HG03045 (cell line): ENCODE measurements around the gene PCBP4.

Experiments used
- ATAC-seq: cut with Tn5 transposase; IDR thresholded peaks from one replicate; pipeline ENCODE4 v1.9.1; 2021; ENCODE audit warnings: mild to moderate bottlenecking, moderate library complexity; ENCODE audit not compliant: unreplicated experiment

PCBP4 gene

DNA sequence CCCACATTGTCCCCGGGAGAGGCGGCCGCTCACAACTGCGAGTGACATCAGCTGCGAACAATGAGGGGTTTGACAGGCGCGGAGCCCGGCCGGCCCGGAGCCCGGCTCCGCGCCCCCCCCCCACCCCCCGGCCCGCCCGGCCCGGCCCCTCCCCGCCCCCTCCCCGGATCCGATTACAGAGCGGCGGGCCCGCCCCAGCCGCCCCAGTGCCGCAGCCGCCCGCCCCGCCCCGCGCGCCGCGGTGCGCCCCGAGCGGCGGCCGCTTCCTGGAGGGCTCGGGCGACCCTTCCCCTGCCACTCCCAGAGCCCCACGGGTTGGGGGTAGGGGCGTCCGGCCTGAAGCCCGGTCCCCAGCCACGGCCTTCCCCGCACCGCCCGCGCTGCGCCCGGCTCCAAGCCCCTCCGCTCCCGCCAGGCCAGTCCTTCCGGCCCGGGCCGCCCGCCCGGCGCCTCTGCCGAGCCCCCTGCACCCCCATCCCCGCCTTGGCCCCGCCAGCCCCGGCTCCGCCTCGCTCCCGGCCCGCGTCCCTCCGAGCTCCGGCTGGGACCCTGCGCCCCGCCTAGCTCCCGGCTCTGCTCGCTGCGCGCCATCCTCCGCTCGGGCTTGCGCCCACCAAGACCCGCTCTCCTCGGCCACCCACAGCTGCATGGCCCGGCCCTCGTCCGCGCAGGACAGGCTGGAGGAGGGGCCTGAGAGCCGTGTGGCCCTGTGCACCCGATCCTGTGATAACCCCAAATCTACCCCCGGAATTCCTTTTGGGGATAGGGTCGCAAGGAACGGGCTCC is at the start of gene PCBP4:
TSS of gene PCBP4 (minus strand) at position 71 of the 786 bp plus-strand sequence. CDS start 6,214 bp downstream, outside the sequence.
- no peak for ATAC-seq

DNA sequence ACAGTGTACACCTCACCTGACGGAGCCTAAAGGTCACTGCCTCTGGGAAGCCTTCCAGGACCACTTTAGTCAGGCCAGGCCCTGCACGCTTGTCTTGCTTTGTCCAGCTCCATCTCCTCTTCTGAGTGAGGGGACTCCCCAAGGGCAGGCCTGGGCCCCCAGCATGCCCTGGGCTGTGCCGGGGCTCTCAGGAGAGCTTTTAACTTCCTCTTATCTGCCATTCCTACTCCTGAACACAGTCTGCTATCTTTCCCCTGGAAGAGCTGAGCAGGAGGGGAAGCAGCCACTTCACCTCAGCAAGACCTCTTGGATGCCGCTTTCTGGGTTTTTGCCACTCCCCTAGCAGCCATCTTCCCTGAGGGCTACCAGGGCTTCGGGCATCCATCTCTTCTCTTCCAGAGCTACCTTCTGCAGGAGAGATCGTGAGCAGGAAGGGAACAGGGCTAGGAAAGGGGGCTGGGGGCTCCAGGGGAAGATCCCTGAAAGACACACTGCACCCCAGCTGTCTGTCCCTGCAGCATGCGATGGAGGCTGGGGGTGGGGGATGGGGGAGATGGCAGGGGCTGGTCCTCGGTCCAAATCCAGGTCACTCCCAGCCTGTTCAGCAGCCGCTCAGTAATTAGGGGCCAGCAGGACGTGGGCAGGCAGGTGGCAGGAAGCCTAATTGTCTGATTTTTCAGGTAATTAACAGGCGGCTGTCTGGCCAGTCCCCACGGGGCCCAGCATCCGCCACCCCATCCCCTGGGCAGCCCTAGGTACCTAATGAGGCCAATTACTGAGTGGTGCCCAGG is 48.4 kb upstream of the PCBP4 start:
- no peak for ATAC-seq

DNA sequence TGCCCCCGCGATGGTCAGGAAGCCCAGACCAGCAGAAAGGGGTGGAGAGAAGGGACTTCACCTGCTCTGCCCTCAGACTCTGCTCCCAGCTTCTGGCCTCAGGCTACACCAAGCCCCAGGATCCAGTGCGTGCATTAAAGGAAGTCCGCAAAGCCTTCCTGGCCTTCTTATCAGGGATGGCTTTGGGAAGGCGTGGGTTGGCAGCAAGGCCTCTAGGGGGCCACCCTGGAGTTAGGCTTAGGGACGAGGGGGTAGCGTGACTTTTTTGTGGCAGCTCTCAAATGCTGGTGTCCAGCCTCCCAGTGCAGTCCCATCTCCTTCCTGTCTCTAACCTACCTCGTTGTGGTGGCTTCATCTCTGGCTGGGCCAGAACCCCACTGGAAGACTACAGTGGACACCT is 47.4 kb upstream of the PCBP4 start:
- no peak for ATAC-seq

DNA sequence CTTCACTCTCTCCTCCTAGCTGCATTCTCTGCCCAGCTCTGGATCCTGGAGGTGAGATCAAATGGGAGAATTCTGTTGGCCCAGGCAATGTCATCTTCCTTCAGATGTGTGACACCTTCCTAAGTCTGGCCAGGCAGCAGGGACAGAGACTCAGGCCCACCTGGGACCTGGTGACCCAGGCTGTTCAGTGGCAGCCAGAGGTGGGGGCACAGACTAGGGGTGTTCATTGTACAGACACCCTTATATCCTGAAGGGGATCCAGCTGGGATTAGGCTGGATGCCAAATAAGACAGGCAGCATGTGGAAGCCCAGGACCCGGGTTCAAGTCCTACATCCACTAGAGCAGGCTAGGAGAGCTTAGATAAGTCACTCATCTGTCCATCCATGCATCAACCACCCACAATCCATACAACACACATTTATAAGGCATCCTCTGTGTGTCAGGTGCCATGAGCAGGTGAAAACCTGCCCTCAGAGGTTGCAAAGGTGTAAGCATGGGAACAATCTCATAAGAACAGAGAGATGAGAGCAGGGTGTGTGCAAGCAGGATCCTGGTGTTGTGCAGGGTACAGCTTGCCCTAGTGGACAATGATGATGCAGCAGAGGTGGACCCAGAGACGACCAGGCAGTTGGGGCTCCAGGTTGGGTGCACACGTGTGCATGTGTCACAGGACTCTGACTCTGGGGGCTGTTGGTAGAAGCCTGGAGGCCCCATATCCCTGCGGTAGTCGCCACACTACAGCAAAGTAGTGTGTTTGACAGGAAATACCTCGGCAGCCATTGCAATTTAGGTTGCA is 46.7 kb upstream of the PCBP4 start:
- ATAC-seq = no peak

DNA sequence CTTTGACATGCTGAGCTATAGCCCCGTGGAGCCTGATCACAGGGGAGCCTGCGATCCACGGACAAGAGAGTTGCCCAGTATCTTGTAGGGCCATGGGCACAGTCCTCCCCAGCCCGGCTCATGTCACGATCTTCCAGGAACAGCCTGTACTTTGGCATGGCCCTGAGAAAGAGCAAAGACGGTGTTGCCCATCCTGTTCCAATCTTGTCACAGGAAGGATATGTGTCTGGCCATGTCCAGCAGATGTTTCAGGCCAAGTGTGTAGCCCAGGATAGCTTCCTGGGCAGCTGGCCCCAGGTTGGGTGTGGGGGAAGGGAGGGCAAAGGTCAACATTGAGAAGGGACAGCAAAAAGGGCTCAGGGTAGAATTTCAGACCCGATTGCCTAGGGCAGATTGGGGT is 45.4 kb upstream of the PCBP4 start:
- ATAC-seq = no peak

DNA sequence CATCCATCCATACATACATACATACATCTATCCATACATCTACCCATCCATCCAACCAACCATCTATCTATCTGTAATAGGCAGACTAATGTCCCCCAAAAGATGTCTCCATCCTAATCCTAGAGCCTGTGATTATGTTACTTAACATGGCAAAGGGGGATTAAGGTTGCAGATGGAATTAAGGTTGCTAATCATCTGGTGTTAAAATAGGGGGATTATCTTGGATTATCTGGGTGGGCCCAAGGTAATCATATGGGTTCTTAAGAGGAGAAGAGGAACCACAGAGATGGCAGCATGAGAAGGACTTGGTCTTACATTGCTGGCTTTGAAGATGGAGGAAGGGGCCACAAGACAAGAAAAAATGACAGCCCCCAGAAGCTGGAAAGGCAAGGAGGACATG is 43.2 kb upstream of the PCBP4 start:
- ATAC-seq = no peak

DNA sequence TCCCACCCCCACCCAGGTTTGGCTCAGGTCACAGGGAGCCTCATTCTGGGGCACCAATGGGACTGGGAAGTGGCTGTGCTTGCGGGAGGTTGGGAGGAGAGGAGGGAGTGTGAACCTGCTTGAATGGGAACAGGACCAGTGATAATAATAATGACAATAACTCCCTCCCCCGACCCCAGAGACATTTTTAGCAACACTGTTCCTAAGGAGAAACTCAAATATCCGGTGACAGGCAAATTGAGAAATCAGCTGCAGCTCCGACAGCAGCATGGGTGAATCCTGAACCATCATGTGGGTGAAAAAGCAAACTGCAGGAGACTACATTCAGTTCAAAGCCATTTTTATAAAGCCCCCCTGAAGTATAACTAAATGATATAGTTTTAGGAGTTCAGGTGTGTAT is 40.0 kb upstream of the PCBP4 start:
- ATAC-seq = no peak

DNA sequence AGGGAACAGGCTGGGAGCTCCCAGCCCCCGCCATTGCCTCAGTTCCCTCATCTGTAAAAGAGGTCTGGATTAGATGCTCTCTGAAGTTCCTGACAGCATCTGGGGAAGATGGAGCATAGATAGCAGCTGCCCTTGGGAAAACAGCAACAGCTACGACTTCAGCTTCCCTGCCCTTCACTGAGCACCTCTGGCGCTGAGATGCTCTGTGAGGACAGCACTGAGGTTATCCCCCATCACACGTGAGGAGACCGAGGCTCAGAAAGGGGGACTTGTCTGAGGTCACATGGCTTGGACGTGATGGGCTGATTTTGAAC is 39.5 kb upstream of the PCBP4 start:
- ATAC-seq = no peak

DNA sequence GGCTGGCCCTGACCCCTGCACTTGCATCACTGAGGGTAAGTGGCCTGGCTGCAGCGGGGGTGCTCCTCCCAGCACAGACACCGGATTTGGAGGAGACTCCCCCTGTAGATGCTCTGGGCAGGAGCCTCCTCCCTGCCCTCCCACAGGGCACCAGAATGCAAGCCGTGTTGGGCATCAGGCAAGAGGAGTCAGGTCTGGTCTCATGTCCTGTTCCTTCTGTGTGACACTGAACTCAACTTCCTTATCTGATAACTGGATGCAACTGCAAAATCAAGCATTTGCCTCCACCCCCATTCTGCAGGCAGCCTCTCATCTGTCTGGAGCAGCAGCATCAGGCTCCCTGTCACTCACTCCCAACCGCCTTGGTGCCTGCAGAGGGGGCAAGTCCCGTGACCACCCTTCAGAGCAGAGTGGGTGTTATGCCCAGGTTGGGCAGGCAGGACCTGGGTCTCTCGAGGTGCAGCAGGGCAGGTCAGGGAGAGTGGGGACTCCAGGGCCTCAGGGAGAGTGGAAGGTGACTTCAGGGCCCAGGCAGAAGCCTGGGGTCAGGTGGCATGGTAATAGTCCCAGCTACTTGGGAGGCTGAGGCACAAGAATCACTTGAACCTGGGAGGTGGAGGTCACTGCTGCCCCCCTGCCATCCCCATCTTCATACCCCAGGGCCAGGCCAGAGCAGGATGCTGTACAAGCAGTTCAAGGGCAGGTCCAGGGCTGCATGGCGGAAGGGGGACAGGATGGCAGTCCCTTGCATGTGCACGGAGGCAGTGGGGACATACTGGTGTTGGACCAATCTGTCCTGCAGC is 39.0 kb upstream of the PCBP4 start:
- no peak for ATAC-seq

DNA sequence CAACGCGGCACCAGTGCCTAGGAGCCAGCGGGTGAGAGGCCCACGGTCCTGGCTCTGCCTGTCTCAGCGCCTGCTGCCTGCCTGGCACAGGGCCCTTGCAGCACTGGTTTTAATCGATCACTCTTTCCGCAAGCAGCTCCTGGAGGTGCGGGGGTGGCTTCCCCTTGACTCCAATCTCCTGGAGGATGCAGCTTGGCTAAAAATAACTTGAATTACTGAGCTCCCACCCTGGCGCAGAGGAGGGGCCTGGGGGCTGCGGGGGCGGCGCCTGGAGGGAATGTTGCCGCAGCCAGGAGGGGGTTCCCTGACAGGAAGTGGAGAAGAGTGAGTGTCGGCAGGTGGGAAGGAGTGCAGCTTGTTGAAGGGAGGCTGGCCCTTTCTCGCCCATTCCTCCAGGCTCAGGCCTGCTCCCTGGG is 38.3 kb upstream of the PCBP4 start:
- ATAC-seq = no peak

DNA sequence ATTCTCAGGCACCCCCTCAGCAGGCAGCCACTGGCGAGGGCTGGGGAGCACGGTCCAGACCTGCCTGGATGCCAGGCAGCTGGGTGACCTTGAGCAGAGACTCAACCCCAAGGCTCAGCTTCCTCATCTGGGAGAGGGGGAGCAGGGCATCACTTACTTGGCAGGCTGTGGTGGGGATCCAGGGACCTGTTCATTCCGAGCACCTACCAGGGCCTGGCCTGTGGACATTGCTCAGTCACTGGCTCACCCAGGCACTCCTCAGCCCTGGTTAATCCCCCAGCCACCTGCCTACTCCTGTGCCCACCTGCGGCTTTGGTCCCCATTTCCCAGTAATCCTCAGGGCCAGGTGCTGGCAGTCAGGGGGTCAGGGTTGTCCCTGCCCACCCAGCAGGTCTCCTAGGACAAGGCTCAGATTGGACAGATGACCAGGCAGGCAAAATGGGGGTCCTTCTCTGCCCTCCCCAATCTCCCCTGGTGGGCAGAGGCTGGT is 37.7 kb upstream of the PCBP4 start:
- ATAC-seq = no peak

DNA sequence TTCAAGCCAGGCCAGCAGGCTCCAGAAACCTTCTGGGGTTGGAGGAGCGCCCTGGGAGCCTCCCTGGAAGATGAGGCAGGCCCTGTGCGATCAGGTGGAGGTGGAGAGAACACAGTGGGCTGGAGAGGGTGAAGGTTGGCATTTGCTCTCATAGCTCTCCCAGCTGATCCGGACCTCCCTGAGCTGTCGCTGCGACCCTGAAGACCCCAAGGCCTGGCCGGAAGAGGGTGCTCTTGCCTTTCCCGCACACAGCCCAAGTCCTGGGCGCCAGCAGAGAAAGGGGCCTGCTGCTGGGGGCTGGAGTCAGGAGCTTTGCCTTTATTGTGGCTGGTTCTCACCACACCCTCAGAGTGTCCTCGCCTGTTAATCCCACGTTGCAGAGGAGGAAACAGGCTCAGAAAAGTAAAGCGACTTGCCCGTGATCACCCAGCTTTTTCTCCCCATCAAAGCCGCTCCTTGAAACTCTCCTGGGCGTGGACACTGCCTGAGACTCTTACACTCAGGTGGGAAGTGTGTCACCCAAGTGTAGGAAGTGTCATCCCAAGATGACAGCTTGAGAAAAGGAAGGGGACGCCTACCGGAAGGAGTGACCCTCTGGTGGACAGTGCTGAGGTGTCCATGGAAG is 37.0 kb upstream of the PCBP4 start:
- no peak for ATAC-seq

DNA sequence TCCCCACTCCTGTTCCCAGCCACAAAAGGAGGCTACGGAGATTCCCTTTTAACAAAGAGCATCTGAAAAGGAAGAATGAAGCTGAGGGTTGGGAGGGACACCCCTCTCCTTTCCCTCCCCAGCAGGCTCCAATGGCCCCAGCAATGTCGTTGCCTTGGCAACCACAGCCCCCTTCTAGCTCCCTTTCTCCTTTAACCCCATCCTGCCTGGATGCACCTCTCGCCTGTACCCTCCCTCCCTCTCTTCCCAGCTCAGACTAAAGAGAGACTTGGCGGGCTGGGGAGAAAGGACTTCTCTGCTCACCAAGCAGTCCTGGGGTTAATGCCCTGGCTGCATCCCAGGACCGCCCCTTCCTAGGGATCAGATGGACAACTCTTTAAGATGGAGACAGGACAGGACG is 35.5 kb upstream of the PCBP4 start:
- ATAC-seq = no peak

DNA sequence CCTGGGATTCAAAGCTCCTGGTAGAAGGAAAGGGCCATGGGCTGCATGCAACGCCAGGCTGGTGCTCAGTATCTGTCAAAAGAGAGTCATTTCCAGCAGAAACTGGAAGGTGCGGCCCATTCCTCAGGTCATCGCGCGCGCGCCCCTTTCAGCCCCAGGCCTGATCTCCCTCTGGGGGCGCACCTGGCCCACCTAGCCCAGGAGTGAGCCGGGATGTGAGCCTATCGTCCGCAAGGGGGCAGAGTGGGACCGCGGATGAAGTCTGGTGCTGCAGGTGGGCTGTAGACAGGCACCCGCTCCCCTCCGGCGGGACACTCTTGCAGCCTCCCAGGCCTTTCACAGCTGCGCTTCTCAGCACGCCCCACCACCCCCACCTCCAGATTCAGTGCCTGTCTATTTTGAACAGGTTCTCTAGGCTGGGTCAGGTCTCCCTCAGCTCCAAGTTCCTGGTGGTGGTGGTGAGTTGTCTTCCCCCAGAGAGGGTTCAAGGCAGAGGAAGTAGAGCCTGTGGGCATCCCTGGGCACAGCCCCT is 34.3 kb upstream of the PCBP4 start:
- no peak for ATAC-seq

DNA sequence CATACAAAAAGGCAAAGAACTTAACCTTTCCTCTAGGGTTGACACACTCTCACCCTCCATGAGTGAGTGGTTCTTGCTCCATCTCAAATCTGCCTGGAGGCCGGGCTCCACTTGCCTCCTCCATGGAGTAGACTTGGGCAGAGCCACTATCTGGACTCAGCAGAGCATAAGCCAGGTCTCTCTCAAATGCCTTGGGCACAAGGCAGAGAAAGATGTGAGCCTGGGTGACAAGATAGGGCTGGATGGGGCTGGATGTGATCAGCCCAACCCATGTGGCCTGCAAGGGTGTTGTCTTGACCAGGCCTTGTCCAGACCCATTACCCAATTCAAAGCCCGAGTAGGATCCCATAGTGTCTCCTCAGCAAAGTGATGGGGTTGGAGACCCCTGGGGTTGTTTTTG is 32.6 kb upstream of the PCBP4 start:
- no peak for ATAC-seq

DNA sequence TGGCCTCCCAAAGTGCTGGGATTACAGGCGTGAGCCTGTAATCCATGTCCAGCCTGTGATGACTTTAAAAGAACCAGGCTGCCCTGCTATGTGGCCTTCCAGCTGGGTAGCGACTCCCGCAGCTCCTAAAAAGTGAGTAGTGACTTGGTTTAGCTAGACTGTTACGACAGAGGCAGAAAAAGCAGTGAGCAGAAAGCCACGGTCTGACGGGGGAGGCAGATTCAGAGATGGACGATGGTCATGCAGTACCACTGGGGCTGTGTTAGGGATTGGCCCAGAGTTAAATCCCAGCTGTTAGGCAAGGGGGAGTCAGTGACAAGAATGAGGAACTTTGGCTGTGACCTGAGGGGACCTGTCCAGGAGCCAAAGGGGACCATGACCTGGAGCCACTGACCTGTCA is 31.5 kb upstream of the PCBP4 start:
- ATAC-seq = no peak

DNA sequence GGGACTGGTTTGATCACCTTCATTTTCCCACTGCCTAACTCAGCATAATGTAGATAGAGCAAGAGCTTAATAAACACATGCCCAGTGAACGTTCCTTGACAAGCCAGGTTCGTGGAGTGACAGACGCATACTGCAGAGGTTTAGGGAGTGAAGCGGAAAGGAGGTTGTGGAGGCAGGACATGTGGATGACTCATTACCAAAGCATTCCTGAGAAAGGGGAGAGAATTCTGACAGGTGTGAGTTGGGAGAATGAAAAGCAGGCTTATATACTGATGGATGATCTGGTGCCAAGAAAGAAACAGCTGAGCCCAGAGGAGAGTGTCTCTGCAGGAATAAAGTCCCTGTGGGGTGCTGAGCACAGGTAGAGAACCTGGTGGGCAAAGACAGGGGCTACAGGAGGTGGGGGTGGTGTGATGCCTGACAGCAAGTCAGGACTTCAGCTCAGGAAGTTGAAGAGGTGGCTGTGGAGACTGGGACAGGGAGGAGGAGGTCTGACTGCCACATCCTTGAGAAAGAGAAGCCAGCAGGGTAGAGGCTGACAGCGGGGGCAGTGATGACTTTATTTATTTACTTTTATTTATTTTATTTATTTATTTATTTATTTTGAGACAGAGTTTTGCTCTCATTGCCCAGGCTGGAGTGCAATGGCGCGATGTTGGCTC is 30.8 kb upstream of the PCBP4 start:
- no peak for ATAC-seq

DNA sequence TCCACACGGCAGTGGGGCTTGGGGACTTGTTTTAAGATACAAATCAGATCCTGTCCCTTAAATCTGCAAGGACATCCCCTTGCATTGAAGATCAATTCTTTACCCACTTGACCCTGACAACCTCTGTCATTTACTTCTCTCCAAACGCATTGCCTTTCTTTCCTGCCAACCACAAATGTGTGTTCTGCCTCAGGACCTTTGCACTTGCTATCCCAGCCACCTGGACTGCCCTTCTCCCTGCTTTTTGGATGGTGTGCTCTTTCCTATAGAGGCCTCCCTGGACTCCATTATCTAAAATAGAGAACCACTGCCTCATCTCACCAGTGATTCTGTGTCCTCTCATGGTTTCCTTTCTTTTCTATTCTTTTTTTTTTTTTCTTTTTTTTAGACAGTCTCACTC is 29.9 kb upstream of the PCBP4 start:
- no peak for ATAC-seq

DNA sequence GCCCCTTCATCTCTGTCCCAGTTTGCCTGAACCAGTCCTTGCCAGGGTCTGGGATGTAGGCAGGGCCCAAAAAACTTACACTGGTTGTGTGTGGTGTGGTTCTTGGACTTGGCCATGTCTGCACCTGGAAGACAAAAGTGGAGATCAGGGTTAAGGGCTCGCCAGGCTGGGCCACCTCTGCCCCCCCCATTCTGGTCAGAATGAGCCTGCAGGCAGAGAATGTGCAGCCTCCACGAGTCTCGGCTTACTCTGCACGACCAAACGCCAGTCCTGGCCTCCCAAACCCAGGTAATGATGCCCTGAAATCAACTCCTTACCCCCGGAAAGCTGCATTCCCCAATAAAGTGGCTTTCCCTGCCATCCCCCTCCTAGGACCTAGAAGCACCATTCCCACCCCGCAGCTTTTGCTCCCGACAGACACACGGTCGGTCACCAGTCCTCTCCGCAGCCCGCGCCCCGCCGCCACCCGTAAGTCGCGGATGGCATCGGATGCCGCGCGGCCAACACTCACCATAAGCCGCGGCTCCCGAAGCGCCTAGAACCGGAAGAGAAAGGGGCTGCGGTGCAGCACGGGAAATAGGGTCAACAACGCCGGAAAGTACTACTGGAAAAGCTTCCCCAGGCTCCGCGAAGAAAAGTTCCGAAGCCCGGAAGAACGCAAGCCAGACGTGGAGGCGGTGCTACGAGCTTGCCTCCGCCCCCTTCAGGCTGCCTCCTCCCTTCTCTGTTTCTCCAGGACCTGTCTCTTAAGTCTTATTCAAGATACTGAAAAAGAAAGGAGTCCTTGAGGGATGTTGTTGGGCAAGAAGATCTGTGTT is 28.3 kb upstream of the PCBP4 start, which contains the start of gene RPL29:
TSS of gene RPL29 (minus strand) at position 550 of the 818 bp plus-strand sequence. CDS start at position 116, 434 bp downstream.
- peak; percentile 86 for ATAC-seq
